GM03348 (cell line): ENCODE data around the gene MAGED2.
"Not testable (repeated sequence)": the region's sequence is repeated elsewhere in the genome, so short reads cannot be mapped to it uniquely, and the experiment has no call there.

Experiments
- DNase-seq: peaks from one replicate; pipeline ENCODE4 v3.0.0; 2012; ENCODE audit warnings: low spot score

The MAGED2 gene, protein sequence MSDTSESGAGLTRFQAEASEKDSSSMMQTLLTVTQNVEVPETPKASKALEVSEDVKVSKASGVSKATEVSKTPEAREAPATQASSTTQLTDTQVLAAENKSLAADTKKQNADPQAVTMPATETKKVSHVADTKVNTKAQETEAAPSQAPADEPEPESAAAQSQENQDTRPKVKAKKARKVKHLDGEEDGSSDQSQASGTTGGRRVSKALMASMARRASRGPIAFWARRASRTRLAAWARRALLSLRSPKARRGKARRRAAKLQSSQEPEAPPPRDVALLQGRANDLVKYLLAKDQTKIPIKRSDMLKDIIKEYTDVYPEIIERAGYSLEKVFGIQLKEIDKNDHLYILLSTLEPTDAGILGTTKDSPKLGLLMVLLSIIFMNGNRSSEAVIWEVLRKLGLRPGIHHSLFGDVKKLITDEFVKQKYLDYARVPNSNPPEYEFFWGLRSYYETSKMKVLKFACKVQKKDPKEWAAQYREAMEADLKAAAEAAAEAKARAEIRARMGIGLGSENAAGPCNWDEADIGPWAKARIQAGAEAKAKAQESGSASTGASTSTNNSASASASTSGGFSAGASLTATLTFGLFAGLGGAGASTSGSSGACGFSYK

DNA sequence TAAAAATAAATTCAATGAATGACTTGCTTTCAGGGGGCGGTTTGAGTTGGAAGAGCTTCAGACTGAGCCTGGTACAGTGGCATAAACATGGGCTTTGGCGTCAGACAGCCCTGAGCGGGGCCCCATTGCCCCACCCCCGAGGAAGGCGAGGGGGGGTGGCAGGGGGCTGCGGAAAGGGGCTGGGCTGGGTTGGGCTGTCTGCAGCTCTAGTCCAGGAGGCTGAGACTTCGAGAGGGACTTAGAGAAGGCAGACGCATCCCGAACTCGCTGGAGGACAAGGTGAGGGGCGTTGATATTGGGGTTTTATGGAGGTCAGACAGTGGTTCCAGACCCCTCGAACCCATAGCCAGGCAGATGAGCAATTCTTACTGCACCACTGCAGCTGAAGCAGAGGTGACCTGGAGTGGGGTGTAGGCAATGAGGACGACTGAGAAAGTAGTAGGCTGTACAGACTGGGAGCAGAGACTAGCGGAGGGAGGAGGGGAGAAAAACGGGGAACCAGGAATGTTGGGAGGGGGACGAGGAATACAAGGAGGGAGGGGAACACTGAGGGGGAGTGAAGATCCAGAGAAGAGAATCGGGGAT, at the start of gene MAGED2:
Gene MAGED2, plus strand, starts transcription at position 222 of the 585 bp plus-strand sequence. CDS start 1,587 bp downstream, outside the sequence.
- peak; percentile 47 for DNase-seq

DNA sequence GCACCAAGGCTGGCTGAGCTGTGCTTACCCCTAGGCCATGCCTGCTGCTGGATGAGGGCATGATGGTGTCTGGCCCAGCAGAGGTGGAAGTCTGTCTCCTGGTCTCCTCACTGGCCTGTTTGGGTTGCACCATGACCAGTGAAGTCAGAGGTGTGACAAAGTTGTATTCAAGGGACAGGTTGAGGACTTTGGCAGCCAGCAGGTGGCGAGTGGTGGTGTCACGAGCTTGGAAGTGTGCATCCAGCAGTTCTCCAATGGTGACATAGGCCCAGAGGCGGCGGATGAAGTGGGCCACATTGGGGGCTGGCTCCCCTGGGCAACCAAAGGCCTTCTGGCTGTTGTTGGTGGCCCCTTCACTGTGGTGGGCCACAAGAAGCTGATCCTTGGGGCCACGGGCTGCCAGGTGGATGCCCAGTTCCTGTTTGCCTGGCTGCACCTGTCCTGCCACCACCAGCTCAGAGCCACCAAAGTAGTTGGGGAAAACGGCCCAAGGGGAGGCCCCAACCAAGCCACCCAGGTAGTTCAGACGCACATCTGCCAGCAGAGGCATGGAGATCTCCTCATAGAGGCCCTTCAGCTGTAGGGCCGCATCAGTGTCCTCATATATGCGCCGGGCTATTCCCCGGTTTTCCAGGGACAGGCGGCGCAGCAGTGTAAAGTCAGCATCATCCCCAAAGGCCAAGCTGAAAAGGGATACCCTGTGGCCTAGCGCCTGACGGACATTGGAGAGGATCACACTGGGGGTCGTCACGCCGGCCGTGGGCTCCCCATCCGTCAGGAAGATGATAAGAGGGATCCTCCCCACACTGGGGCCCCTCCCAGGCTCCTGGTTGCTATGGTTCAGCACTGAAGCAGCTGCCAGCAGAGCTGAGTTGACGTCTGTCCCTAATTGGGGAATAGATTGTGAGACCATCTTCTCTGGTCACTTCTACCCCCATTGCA, 49.2 kb upstream of the MAGED2 start:
- no peak for DNase-seq

DNA sequence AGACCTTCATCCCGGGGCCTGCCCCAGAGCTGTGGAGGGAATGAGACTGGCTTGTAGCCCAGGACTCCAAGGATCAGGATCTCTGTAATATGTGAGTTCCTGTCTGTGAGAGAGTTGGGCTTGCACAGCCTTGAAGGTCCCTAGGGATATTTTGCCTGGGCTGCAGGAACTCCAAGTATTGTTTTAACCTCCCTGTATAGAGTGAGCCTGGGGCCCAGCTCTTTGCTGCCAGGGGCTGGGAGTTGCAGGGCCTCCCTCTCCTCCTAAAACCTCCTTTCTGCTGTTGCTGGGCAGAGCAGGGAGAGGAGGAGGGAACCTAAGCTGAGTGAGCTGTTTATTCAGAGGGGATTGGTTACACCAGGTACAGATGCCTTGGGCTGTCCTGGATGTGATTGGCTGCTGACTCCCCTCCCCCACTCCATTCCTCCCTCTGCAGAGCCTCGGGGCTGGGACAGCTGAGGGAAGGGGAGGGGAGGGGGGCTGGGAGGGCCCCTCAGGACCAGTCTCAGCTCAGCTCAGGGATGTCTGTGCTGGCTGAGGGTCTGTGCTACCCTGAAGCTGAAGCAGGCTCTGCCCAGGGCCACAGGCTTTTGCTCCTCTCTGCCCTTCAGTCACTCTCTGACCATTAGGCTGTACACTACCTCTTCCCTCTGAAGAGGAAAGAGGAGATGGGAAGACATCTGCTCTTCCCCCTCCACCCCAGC, 33.0 kb upstream of the MAGED2 start:
- DNase-seq, result not testable (repeated sequence)

DNA sequence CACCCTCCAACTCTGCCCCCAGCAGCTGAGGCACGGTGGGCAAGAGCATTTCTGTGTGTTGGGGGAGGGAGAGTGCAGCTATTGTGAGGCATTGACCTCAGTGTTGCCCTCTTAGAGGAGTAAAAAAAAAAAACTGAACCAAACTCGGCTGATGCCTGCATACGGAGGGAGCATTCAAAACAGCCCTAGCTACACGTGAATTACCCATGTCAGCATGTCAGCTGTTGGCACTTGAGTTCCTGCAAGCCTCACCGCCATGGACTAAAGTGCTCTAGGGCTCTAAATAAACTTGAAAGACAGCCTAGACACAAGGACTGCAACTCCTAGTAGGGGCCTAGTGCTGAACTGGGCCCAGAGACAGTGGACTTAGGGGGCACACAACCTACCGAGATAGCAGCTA, 31.5 kb upstream of the MAGED2 start:
- DNase-seq, result no peak

DNA sequence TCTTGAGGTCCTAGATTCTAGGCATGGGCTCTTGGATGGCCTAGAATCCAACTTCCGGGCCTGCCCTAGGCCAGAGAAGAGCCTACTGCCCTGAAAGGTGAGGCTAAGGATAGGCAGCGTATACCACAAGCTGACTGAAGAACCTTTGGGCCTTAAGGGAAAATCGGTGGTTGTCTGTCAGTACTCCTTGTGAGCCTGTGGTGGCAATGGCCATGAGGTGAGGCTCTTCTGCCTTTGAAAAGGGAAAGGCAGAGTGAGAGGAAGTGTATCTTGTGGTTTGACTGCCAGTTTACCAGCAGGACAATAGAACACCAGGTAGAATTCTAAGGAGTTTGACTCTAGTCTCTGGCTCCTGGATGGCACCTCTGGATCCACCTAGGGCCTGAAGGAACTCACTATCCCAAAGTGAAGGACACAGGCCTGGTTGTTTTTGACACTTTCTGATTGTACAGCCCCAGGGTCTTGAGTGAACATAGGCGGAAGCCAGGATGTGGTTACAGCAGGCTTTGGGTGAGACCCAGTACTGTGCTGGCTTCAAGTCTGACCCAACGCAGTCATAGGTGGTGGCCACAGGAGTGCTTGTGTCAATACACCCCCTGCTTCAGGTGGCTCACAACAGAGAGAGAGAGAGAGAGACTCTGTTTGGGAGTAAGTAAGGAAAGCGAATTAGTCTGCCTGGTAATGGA, 30.4 kb upstream of the MAGED2 start:
- no peak for DNase-seq

DNA sequence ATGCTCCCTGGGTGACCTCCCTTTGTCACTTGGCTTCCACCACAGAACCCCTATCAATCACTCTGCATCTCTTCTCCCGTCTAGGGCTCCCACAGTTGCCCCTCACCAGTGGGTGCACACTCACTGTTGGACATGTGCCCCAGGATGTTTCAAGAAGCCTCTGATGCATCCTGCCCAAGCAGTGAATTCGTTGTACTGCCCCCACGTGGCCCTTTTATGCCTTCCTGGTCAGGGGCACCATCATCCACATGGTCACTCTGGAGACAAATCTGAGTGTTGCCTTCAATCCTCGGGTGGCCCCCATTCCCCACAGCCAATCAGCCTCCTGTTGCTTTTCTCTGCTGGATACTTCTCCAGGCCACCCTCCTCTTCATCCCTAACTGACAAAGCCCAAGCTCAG, 21.6 kb upstream of the MAGED2 start:
- no peak for DNase-seq

DNA sequence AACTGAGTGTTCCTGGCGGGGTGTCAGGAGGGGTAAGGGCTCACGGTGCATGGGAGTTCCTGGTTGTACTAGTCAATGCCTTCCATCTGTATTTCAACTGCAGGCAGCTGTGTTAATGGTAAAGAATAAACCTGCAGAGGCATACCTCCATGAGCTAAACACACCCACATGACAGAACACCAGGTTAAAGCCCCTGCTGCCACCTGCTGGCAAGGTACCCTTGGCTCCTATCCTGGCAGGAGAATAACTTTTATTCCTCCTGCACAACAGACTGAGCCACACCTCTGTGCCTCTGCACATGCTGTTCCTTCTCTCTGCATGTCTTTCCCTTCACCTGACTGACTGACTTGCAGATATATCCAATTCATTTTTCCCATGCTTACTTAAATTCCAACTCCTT, 20.6 kb upstream of the MAGED2 start:
- DNase-seq, result no peak

DNA sequence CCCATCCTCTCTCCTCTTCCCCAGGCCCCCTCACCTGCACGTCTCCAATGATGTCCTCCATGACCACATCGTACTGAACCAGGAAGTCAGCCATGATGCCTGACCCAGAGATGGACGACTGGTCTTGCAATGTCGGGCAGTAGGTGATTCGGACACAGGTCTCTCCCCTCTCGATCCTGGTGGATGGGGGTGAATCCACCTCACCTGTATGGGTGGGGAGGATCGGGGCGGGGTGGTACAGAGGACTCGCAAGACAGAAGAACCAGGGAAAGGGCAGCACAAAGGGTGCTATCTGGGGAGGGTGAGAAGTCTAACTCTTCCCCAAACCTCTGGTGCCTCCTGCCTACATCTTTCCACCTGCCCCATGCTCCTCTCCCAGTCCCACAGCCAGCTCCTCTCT, 19.1 kb upstream of the MAGED2 start:
- DNase-seq, result no peak

DNA sequence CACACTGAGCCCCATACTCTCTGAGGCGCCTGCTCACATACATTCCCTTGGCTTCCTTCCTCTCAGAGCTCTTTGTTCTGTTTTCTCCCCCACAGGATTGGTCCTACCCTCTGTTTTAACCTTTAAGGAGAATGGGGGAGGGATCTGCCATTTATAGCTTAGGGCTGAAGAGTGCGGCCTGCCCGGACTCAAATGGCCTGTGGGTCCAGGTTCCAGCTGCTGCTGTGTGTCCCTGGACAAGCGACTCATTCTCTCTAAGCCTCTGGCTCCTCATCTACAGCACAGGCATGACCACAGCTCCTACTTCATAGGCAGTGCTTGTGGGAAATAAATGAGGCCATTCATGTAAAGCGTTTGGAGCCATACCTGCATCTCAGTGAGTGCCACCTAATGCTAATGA, 18.1 kb upstream of the MAGED2 start:
- DNase-seq, result not testable (repeated sequence)

DNA sequence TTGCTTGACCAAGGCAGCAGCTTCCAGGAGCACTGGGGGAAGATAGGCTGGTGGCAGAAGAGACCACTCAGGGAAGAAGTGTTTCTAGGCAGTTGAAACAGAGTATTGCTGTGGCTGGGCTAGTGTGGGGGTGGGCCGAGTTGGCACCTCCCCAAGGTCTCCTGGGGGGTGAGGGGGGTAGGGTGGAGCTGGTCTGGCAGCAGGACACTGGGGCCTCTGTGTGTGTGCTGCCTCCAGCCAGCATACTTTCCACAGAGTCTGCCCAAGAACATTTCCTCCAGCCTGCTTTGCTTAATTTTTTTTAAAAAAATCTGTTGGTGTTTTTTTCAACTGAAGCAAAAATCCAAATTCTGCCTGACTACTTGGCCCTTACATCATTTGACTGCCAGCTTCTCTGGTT, 13.5 kb upstream of the MAGED2 start:
- DNase-seq, result no peak

DNA sequence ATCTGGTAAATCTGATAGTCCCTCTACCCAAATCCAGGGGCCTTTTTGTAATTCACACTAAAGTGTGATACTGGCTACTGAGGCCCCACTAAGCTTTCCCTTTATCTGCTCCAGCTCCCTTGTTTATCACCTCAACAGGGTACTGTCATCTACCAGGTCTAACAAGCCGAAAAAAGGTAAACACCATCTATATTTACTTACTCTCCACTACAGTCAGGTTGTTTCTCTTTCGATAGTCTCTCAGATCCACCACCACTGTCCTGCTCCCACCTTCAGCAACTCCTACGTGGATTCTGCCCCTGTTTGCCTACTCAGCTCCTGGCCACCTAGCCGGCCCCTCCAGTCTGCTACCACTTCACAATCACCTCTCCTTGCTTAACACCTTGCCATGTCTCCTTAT, 12.8 kb upstream of the MAGED2 start:
- no peak for DNase-seq

DNA sequence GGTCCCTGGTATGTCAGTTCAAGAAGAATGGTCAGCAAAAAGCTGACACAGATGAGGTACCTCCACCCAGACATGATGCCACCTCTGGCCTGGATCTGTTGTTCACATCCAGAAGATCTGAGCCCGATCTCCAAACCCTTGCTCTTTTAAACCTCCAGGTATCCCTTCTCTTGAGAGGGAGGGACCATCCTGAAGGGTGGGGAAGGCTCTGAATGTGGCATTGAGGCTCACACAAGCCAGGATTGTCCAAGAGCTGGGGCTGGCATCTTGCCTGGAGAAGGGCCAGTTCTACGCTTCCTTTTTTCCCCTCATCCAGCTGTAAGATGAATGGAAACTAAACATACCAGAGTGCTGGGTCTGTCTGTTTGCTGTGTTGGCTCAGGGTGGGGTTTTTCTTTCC, 9.4 kb upstream of the MAGED2 start, which contains the start of gene ITIH6:
Gene ITIH6, minus strand, starts transcription at position 119 of the 400 bp plus-strand sequence. Its CDS starts 45 bp downstream, at position 74.
- DNase-seq, result no peak

DNA sequence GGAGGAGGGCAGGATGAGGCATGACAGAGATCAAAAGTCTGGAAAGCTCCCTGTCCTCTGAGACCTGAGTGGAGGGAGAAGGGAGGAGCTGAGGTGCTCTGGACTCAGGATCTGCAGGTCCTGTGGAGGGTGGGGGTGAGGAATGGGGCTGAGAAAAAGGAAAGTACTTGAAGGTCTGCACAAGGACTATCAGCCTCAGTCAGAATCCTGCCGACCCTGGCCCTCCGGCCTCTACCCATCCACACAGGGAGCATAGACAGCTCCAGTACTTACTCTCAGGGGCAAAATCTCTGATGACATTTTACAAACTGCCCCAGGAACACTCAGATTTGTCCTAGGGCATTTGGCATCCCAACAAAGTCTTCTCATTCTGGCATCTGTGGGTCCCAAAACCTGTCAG, 8.5 kb upstream of the MAGED2 start:
- DNase-seq, result no peak

DNA sequence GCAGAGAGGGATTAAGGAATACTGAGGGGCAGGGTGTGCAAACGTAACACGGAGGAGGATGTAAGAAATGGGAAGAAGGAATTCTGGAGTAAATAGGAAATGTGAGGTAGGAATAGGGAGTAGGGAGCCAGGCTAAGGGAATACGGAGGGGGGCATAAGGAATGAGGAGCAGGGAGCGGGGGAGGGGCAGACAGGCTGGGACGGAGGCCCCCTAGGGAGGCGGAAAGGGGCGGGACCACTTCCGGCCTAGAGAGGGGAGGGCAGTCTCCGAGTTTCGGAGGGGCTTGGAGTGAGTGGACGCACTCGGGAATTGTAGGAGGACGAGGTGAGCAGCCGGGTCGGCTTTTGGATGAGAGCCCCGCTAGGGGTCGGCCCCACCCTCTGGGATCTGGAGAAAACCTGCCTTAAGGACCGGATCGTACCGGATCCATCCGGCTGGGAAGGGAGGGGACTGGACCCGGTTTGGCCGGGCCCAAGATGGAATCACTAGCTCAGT, 612 bp downstream of the MAGED2 start:
- DNase-seq, result peak; percentile 75

DNA sequence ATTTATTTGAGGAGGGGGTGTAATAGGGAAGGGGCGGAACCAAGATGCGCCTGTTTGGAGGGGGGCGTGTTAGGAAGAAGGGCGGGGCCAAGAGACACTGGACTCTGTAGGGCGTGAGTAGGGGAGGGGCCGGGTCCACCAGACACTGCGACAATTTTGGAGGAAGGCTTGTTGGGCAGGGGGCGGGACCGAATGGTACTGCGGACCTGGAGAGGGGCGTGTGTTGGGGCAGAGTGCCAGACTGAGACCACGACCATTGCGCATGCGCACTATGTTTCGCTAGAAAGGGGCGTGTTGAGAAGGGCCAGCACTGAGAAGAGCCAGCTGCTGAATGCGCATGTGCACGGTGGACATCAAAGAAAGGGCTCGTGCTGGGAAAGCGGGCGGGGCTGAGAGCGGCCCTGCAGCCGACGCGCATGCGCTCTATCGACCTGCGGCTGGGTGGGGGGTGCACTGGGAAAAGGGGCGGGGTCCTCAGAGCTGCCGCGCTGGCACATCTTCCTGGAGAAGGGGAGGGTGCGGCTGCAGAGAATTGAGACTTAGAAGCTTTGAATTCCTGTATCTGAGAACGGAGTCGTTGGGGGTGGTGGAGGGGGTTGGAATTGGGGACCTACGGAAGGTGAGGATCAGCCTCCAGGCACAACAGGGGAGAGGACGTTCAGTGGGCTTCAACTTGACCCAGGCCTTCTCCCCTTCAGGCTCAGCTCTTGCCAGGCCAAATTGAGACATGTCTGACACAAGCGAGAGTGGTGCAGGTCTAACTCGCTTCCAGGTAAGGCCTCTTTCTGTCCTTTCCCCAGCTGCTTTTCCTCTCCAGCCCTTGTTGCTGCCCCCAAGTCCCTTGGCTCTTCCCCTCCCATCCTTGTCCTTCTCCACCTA, 1.3 kb downstream of the MAGED2 start:
- DNase-seq, result peak; percentile 97

DNA sequence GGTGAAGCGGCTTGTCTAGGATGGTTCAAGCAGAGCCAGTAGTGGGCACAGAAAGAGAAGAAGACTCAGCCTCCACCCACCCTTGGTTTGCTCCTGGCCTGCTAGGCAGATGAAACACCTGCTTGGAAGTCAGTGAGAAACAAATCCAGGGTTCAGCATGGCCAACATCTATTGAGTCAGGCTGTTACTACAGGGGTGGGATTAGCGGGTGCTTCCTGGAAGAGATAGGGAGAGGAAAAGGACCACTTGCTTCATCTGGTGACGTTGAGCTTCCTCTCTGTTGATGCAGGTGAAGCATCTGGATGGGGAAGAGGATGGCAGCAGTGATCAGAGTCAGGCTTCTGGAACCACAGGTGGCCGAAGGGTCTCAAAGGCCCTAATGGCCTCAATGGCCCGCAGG, 3.0 kb downstream of the MAGED2 start:
- no peak for DNase-seq

DNA sequence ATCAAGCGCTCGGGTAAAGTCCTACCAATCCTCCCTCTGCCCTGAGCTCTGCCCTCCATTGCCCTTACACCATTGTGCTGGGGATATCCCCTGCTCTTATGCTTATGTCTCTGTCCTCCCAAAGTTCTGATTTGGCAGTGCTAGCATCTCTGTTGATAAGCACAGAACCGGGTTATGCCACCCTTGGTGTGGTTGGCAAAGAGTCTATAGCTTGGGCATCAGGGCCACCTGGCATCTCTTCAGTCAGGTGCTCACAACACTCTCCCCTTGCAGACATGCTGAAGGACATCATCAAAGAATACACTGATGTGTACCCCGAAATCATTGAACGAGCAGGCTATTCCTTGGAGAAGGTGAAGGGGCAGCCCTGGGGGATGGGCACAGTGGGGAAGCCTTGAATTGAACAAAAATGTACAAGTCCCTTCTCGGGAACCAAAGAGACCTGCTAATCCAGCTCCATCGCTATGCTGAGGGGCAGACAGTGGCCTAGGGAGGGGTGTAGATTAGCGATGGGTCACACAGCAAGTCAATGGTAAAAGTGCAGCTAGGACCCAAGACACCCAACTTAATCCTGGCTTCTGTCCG, 3.8 kb downstream of the MAGED2 start:
- no peak for DNase-seq

DNA sequence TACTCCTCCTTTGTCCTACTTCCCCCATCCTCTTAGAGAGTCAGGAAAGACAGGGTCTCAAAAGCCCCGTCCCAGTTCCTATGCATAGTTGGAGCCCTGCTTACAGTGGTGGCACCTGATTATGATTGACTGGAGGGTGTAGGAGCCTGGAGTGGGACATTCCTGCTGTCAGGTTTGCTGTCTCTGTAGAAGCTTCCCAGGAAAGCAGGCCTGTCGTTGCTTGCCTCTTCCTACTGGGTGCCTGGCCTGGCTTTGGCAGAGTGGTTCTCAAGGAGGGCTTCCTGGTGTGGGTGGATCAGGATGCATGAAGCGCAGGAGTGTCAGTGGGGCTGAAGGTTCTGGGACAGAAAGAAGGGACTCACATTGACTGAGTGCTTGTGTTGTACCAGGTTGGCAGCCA, 4.8 kb downstream of the MAGED2 start:
- no peak for DNase-seq

DNA sequence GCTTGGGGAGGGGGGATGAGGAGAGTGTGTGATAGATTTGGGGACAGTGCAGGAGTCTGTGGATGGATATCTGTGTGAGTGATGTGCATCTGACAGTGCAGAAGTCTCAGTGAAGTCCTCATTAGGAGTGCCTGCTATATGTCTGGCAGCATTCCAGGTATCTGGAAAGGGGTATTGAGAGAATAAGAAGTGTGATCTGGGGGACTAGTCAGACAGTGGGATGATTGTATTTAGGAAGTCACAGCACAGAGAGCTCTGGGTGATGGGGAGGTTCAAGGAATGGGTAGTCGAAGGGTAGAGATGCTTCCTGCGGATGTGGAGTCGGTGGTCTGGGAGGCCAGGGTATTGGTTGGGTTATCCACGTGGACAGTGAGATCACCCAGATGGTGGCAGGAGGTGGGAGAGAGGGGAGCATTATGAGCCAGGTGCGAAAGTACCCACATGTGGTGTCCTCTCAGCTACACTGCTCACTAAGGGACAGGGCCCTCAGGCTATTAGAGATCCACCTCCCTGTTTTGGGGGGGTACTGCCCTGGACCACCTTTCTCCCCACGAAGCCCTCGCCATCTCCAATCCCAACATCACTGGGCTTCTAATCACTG, 9.8 kb downstream of the MAGED2 start:
- no peak for DNase-seq
